Activated T-cell treated with anti-CD3 and anti-CD28 coated beads, Interleukin-2, amount 50 U/mL, for 72 hours (primary cell): ENCODE data around the gene CCR8. TPM values are rescaled to one million over a fixed set of nuclear protein-coding genes. Genes with fewer than 3 reads are reported as not detected.
"Not testable (repeated sequence)": the region's sequence is repeated elsewhere in the genome, so short reads cannot be mapped to it uniquely, and the experiment has no call there.

Source experiments
- ATAC-seq, 2 donors: fragments of 150-1000 bp; cut with Tn5 transposase; replicated peaks in 1 of 2; 2 replicates each; pipeline ENCODE4 v1.10.0; 2021; ENCODE audit warnings: moderate library complexity in 2 of 2, mild to moderate bottlenecking in 1 of 2
- DNase-seq, 2 donors: peaks; one replicate each; pipeline ENCODE4 v3.0.0; 2021 to 2022; ENCODE audit warnings: mixed read lengths in 1 of 2
- H3K27ac Mint-ChIP-seq: one replicate; pipeline ENCODE4 v1.8.0; 2022; ENCODE audit warnings: mild to moderate bottlenecking, moderate library complexity, mixed read lengths
- H3K27me3 Mint-ChIP-seq: one replicate; pipeline ENCODE4 v1.8.0; 2022; ENCODE audit warnings: low read depth, mixed read lengths
- H3K36me3 Mint-ChIP-seq, 2 donors: one replicate each; pipeline ENCODE4 v1.8.0; 2022; ENCODE audit warnings: mixed read lengths in 2 of 2, mild to moderate bottlenecking in 1 of 2; ENCODE audit not compliant: insufficient read depth in 2 of 2
- H3K4me1 Mint-ChIP-seq: one replicate; pipeline ENCODE4 v1.8.0; 2022; ENCODE audit warnings: low read depth, mixed read lengths
- H3K4me3 Mint-ChIP-seq, 2 donors: one replicate each; pipeline ENCODE4 v1.8.0; 2022; ENCODE audit warnings: mild to moderate bottlenecking in 2 of 2, mixed read lengths in 2 of 2, moderate library complexity in 2 of 2
- H3K9me3 Mint-ChIP-seq, 2 donors: one replicate each; pipeline ENCODE4 v1.8.0; 2022; ENCODE audit warnings: mixed read lengths in 2 of 2
- total RNA-seq, 2 donors: library from RNA; stranded (reverse); gene quantifications; one replicate each; pipeline ENCODE4 v1.2.3, GENCODE V29; 2022

Gene CCR8
- total RNA-seq, 2 donors from 2014 or later, result 1.2 to 1.7 TPM

- Mint-ChIP-seq H3K9me3 (peaks cover 0 to 1% of the 10 kb centered on the region in 2 donors), H3K36me3 (no peaks in the 10 kb centered on the region), H3K27me3 (no peaks in the 10 kb centered on the region), H3K4me3 (peak overlapping the region in 1 of 2 donors; percentile 53), H3K4me1 (peaks cover 35% of the 10 kb centered on the region), H3K27ac (no peak overlapping the region)
- DNase-seq (no peak), ATAC-seq (no peak)
Measured at GRCh38 chr3:39362812-39363211, 33.3 kb downstream of the CCR8 start.

DNA sequence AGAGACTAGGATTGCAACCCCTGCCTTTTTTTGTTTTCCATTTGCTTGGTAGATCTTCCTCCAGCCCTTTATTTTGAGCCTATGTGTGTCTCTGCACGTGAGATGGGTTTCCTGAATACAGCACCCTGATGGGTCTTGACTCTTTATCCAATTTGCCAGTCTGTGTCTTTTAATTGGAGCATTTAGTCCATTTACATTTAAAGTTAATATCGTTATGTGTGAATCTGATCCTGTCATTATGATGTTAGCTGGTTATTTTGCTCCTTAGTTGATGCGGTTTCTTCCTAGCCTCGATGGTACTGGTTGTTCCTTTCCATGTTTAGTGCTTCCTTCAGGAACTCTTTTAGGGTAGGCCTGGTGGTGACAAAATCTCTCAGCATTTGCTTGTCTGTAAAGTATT, 40.9 kb downstream of the CCR8 start:
- H3K27me3 Mint-ChIP-seq, H3K9me3 Mint-ChIP-seq, H3K4me1 Mint-ChIP-seq, H3K27ac Mint-ChIP-seq, H3K4me3 Mint-ChIP-seq, ATAC-seq, DNase-seq, H3K36me3 Mint-ChIP-seq: not testable (repeated sequence)

GRCh38 chr3:39372833-39373232, 43.3 kb downstream of the CCR8 start:
- no peak overlapping the region for H3K4me3 Mint-ChIP-seq
- peak in 1 of 2 donors; percentile 26 for ATAC-seq
- no peaks in the 10 kb centered on the region for H3K4me1 Mint-ChIP-seq

GRCh38 chr3:39376959-39377634, 47.6 kb downstream of the CCR8 start:
- DNase-seq (no peak), ATAC-seq (no peak)
- Mint-ChIP-seq H3K4me3 (no peak overlapping the region), H3K36me3 (peaks cover 0 to 4% of the 10 kb centered on the region in 2 donors), H3K27me3 (no peaks in the 10 kb centered on the region), H3K4me1 (peaks cover 6% of the 10 kb centered on the region), H3K9me3 (no peaks in the 10 kb centered on the region), H3K27ac (no peak overlapping the region)

More at GRCh38 chr3:39372833-39373232, 43.3 kb downstream of the CCR8 start:
- no peak for DNase-seq
- Mint-ChIP-seq H3K27ac (no peak overlapping the region), H3K9me3 (peaks cover 0 to 6% of the 10 kb centered on the region in 2 donors), H3K27me3 (no peaks in the 10 kb centered on the region), H3K36me3 (peaks cover 0 to 7% of the 10 kb centered on the region in 2 donors)

DNA sequence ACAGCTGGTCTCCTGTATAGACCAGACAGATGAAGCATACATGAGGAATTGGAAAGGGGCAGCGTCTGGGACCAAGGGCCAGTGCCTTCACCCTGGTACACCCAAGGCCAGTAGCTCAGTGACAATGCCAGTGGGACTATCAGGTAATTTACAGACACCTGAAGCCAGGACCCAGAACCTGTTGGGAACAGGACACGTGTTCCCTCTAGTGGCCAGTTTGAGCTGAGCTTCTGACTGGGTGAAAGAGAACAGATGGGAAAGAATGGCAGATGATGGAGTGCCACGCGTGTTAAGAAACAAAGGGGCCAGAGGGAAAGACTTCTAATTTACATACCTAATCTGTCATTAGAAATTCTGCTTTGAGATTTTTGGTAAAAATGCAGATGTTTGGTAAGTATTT, 48.6 kb downstream of the CCR8 start:
- DNase-seq, result peak; percentile 59 to 68
- H3K4me3 Mint-ChIP-seq, result no peak overlapping the region
- no peaks in the 10 kb centered on the region for H3K36me3 Mint-ChIP-seq
- no peaks in the 10 kb centered on the region for H3K27me3 Mint-ChIP-seq
- peaks cover 14% of the 10 kb centered on the region for H3K4me1 Mint-ChIP-seq
- no peak overlapping the region for H3K27ac Mint-ChIP-seq
- ATAC-seq, result peak; percentile 79 to 83
- H3K9me3 Mint-ChIP-seq, result no peaks in the 10 kb centered on the region

DNA sequence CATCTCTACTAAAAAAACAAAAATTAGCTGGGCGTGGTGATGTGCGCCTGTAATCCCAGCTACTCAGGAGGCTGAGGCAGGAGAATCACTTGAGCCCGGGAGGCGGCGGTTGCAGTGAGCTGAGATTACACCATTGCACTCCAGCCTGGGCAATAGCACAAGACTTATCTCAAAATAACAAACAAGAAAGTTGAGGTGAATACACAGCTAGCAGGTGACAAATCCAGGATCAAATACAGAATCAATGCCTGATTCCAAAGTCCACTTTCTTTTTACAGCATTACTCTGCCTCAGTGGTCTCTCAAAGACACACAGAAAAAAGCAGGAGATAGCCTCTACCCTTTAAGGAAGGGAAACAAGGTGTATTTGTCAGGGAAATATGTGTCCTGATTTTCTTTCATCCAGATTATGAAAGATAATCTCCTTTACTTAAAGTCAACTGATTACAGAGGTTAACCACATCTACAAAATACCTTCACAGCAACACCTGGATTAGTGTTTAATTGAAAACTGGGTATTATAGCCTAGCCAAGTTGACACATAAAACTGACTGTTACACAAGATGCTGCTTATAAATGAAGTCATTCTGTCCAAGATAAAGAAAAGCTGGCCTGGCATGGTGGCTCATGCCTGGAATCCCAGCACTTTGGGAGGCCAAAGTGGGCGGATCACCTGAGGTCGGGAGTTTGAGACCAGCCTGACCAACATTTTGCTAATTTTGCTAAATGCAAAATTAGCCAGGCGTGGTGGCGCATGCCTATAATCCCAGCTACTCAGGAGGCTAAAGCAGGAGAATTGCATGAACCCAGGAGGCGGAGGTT, 49.7 kb downstream of the CCR8 start:
- DNase-seq, result no peak
- peaks cover 14% of the 10 kb centered on the region for H3K4me1 Mint-ChIP-seq
- H3K27ac Mint-ChIP-seq, result no peak overlapping the region
- no peak for ATAC-seq
- peaks cover 0 to 2% of the 10 kb centered on the region in 2 donors for H3K36me3 Mint-ChIP-seq
- H3K9me3 Mint-ChIP-seq, result no peaks in the 10 kb centered on the region
- no peak overlapping the region for H3K4me3 Mint-ChIP-seq
- H3K27me3 Mint-ChIP-seq, result no peaks in the 10 kb centered on the region

DNA sequence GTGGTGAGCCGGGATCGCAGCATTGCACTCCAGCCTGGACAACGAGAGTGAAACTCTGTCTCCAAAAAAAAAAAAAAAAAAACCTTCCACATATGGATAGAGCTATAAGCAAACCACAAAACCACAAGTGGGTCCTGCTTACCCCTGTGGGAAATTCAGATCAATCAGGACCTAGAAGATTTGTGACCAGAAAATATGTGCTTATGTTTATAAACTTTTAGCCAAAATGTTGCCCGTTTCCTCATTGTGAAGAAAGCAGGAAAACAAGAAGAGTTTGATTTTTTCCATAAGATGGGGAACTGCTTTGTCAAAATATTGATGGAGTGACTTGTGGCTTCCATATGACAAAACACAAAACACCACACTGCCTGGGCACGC, 50.3 kb downstream of the CCR8 start:
- Mint-ChIP-seq H3K27me3 (no peaks in the 10 kb centered on the region), H3K27ac (no peak overlapping the region), H3K4me1 (peaks cover 20% of the 10 kb centered on the region), H3K4me3 (no peak overlapping the region), H3K36me3 (peaks cover 0 to 2% of the 10 kb centered on the region in 2 donors), H3K9me3 (no peaks in the 10 kb centered on the region)
- DNase-seq (no peak), ATAC-seq (no peak)

- Mint-ChIP-seq H3K4me3 (no peak overlapping the region), H3K4me1 (peaks cover 37% of the 10 kb centered on the region), H3K9me3 (no peaks in the 10 kb centered on the region), H3K27me3 (no peaks in the 10 kb centered on the region), H3K27ac (no peak overlapping the region), H3K36me3 (peaks cover 0 to 7% of the 10 kb centered on the region in 2 donors)
- no peak for DNase-seq
- no peak for ATAC-seq
Measured at GRCh38 chr3:39381432-39381831, 51.9 kb downstream of the CCR8 start.

Other genes with a start within 250 kb of the CCR8 start
- 10 to 100 TPM; 20.0 to 24.5 TPM for gene GORASP1, start 222.1 kb upstream of the CCR8 start, total RNA-seq
- 1 to 10 TPM; 2.0 to 2.2 TPM for gene TTC21A, start 222.0 kb upstream of the CCR8 start, total RNA-seq
- 10 to 100 TPM; 68.7 to 81.3 TPM for gene CSRNP1, start 176.1 kb upstream of the CCR8 start, total RNA-seq
- gene XIRP1, start 137.1 kb upstream of the CCR8 start, total RNA-seq, result under 1 TPM; 0.09 to 0.10 TPM
- 1 to 10 TPM in 1 of 2 donors, under 1 TPM in 1; 0.79 to 2.7 TPM for gene CX3CR1, start 49.7 kb upstream of the CCR8 start, total RNA-seq
- 10 to 100 TPM; 37.5 to 39.7 TPM for gene SLC25A38, start 53.7 kb downstream of the CCR8 start, total RNA-seq
- 1,000 to 10,000 TPM; 2,329 to 2,816 TPM for gene RPSA, start 77.0 kb downstream of the CCR8 start, total RNA-seq
- under 1 TPM in 1 of 2 donors, not detected in 1; 0.34 TPM for gene MOBP, start 138.0 kb downstream of the CCR8 start, total RNA-seq